NCI-H526 (cell line): ENCODE data around the gene PPAT.
"Not testable (repeated sequence)": the region's sequence is repeated elsewhere in the genome, so short reads cannot be mapped to it uniquely, and the experiment has no call there.

Experiments
- DNase-seq, 2 experiments: peaks; one replicate each; lab custom pipeline; 2025; lab: John Stamatoyannopoulos, UW

PPAT gene

GRCh38 chr4:56435140-56435926 lies at the start of gene PPAT:
PPAT (minus strand) TSS chr4:56435615; CDS start chr4:56435477, 138 bp downstream.
- peak; percentile 97 to 98 for DNase-seq

- no peak for DNase-seq
Measured at GRCh38 chr4:56480691-56481090, 45.3 kb upstream of the PPAT start.

GRCh38 chr4:56477192-56477702 lies 41.8 kb upstream of the PPAT start:
- DNase-seq, result no peak

GRCh38 chr4:56475917-56476316 lies 40.5 kb upstream of the PPAT start:
- DNase-seq, result no peak

- DNase-seq, result no peak
Measured at GRCh38 chr4:56469489-56470210, 34.2 kb upstream of the PPAT start.

GRCh38 chr4:56468097-56468422 lies 32.6 kb upstream of the PPAT start:
- peak; percentile 57 to 78 for DNase-seq

- DNase-seq, result peak; percentile 82 to 94
Measured at GRCh38 chr4:56467284-56468096, 32.1 kb upstream of the PPAT start, which contains the start of gene SRP72. SRP72 (plus strand) TSS chr4:56467617; CDS start chr4:56467636, 19 bp downstream.

- no peak for DNase-seq
Measured at GRCh38 chr4:56466910-56467283, 31.5 kb upstream of the PPAT start.

- not testable (repeated sequence) for DNase-seq
Measured at GRCh38 chr4:56466296-56466761, 30.9 kb upstream of the PPAT start.

GRCh38 chr4:56465599-56466295 lies 30.3 kb upstream of the PPAT start:
- peak in 1 of 2 experiments; percentile 9 for DNase-seq

GRCh38 chr4:56464581-56464980 lies 29.2 kb upstream of the PPAT start:
- peak in 1 of 2 experiments; percentile 3 for DNase-seq

- no peak for DNase-seq
Measured at GRCh38 chr4:56463711-56464110, 28.3 kb upstream of the PPAT start.

GRCh38 chr4:56462157-56462556 lies 26.7 kb upstream of the PPAT start:
- DNase-seq, result no peak

GRCh38 chr4:56460085-56460484 lies 24.7 kb upstream of the PPAT start:
- DNase-seq, result no peak

GRCh38 chr4:56450342-56450741 lies 14.9 kb upstream of the PPAT start:
- no peak for DNase-seq

GRCh38 chr4:56449475-56449874 lies 14.1 kb upstream of the PPAT start:
- not testable (repeated sequence) for DNase-seq

- no peak for DNase-seq
Measured at GRCh38 chr4:56448301-56448700, 12.9 kb upstream of the PPAT start.

GRCh38 chr4:56445699-56446098 lies 10.3 kb upstream of the PPAT start:
- no peak for DNase-seq

GRCh38 chr4:56444719-56445118 lies 9.3 kb upstream of the PPAT start:
- no peak for DNase-seq

GRCh38 chr4:56440983-56441382 lies 5.6 kb upstream of the PPAT start:
- DNase-seq, result no peak

GRCh38 chr4:56438766-56439165 lies 3.4 kb upstream of the PPAT start:
- DNase-seq, result no peak
